Activated CD4-positive, alpha-beta memory T cell treated with anti-CD3 and anti-CD28 coated beads, Interleukin-2, amount 10 ng/mL, durations not matched to agents 7 days and 5 days (primary cell): ENCODE measurements around the gene ALG10B. TPM values are rescaled to one million over a fixed set of nuclear protein-coding genes. Genes with fewer than 3 reads are reported as not detected.
"Not testable (repeated sequence)": the region's sequence is repeated elsewhere in the genome, so short reads cannot be mapped to it uniquely, and the experiment has no call there.

ENCODE experiments used
- CTCF ChIA-PET: fragments of 350-600 bp; sonication (Branson Sonifier 250); formaldehyde crosslinking; loops from one replicate; lab custom pipeline; 2021; ENCODE audit warnings: antibody characterized with exemption, inconsistent platforms; lab: Charles Lee
- POLR2A ChIA-PET: fragments of 350-600 bp; sonication (Branson Sonifier 250); formaldehyde crosslinking; loops from one replicate; lab custom pipeline; 2021; ENCODE audit warnings: antibody characterized with exemption; lab: Charles Lee
- DNase-seq: peaks from one replicate; pipeline ENCODE4 v3.0.0-alpha.2; 2020
- H3K27ac Mint-ChIP-seq: one replicate; pipeline ENCODE4 v1.8.0; 2021; ENCODE audit warnings: mild to moderate bottlenecking, mixed read lengths
- H3K27me3 Mint-ChIP-seq: one replicate; pipeline ENCODE4 v1.8.0; 2021; ENCODE audit warnings: mixed read lengths
- H3K36me3 Mint-ChIP-seq: one replicate; pipeline ENCODE4 v1.8.0; 2021; ENCODE audit warnings: low read depth, mixed read lengths
- H3K4me1 Mint-ChIP-seq: one replicate; pipeline ENCODE4 v1.8.0; 2021; ENCODE audit warnings: mixed read lengths
- H3K4me3 Mint-ChIP-seq: one replicate; pipeline ENCODE4 v1.8.0; 2021; ENCODE audit warnings: mild to moderate bottlenecking, mixed read lengths
- H3K9me3 Mint-ChIP-seq: one replicate; pipeline ENCODE4 v1.8.0; 2021; ENCODE audit warnings: mixed read lengths
- total RNA-seq, 2 experiments: library from RNA; stranded (reverse); gene quantifications; one replicate each; pipeline ENCODE4 v1.2.3, GENCODE V29; 2021

ALG10B gene
- total RNA-seq, 2 experiments from 2014 or later: 12.4 to 16.3 TPM

- Mint-ChIP-seq H3K27ac (no peak overlapping the region), H3K4me1 (no peaks in the 10 kb centered on the region)
- POLR2A ChIA-PET: no interaction called here
These were observed 16.2 kb downstream of the ALG10B start for GRCh38 chr12:38332814-38333213.

GRCh38 chr12:38342444-38342843 is 25.9 kb downstream of the ALG10B start:
- H3K4me3 Mint-ChIP-seq: no peak overlapping the region
- CTCF ChIA-PET: no interaction called here
- no peak overlapping the region for H3K27ac Mint-ChIP-seq
- no peak for DNase-seq
- POLR2A ChIA-PET: no interaction called here
- no peaks in the 10 kb centered on the region for H3K4me1 Mint-ChIP-seq
- no peaks in the 10 kb centered on the region for H3K27me3 Mint-ChIP-seq
- no peaks in the 10 kb centered on the region for H3K36me3 Mint-ChIP-seq
- H3K9me3 Mint-ChIP-seq: no peaks in the 10 kb centered on the region

More at GRCh38 chr12:38332814-38333213, 16.2 kb downstream of the ALG10B start:
- H3K4me3 Mint-ChIP-seq: no peak overlapping the region
- DNase-seq: no peak
- H3K9me3 Mint-ChIP-seq: no peaks in the 10 kb centered on the region
- no peaks in the 10 kb centered on the region for H3K36me3 Mint-ChIP-seq
- no peaks in the 10 kb centered on the region for H3K27me3 Mint-ChIP-seq
- CTCF ChIA-PET: no interaction called here

GRCh38 chr12:38343256-38343655 is 26.7 kb downstream of the ALG10B start:
- H3K36me3 Mint-ChIP-seq, H3K9me3 Mint-ChIP-seq, DNase-seq, CTCF ChIA-PET, H3K27me3 Mint-ChIP-seq, POLR2A ChIA-PET, H3K4me1 Mint-ChIP-seq, H3K27ac Mint-ChIP-seq, H3K4me3 Mint-ChIP-seq: not testable (repeated sequence)

GRCh38 chr12:38343916-38344315 is 27.3 kb downstream of the ALG10B start:
- DNase-seq, H3K36me3 Mint-ChIP-seq, CTCF ChIA-PET, POLR2A ChIA-PET, H3K4me1 Mint-ChIP-seq, H3K9me3 Mint-ChIP-seq, H3K27ac Mint-ChIP-seq, H3K4me3 Mint-ChIP-seq, H3K27me3 Mint-ChIP-seq: not testable (repeated sequence)

GRCh38 chr12:38350342-38351174 is 34.0 kb downstream of the ALG10B start:
- Mint-ChIP-seq H3K27ac (no peak overlapping the region), H3K36me3 (no peaks in the 10 kb centered on the region), H3K4me3 (no peak overlapping the region), H3K9me3 (no peaks in the 10 kb centered on the region), H3K4me1 (no peaks in the 10 kb centered on the region), H3K27me3 (no peaks in the 10 kb centered on the region)
- CTCF ChIA-PET: no interaction called here
- no peak for DNase-seq
- POLR2A ChIA-PET: no interaction called here

GRCh38 chr12:38351175-38351508 is 34.6 kb downstream of the ALG10B start:
- DNase-seq, POLR2A ChIA-PET, H3K4me1 Mint-ChIP-seq, H3K27ac Mint-ChIP-seq, H3K4me3 Mint-ChIP-seq, H3K36me3 Mint-ChIP-seq, H3K27me3 Mint-ChIP-seq, CTCF ChIA-PET, H3K9me3 Mint-ChIP-seq: not testable (repeated sequence)

- H3K27ac Mint-ChIP-seq: no peak overlapping the region
- ChIA-PET CTCF (interaction anchor here (0.6 kb wide), 1 partner anchor 342 kb away, joined by 3 read pairs; no protein-coding TSS in a partner anchor), POLR2A (no interaction called here)
- H3K4me1 Mint-ChIP-seq: no peaks in the 10 kb centered on the region
- no peaks in the 10 kb centered on the region for H3K27me3 Mint-ChIP-seq
- no peak overlapping the region for H3K4me3 Mint-ChIP-seq
- DNase-seq: no peak
- H3K36me3 Mint-ChIP-seq: no peaks in the 10 kb centered on the region
- no peaks in the 10 kb centered on the region for H3K9me3 Mint-ChIP-seq
These were observed 50.9 kb downstream of the ALG10B start for GRCh38 chr12:38367506-38367905.

GRCh38 chr12:38370311-38370710 is 53.7 kb downstream of the ALG10B start:
- Mint-ChIP-seq H3K27me3 (no peaks in the 10 kb centered on the region), H3K27ac (no peak overlapping the region), H3K36me3 (no peaks in the 10 kb centered on the region), H3K4me1 (no peaks in the 10 kb centered on the region), H3K9me3 (no peaks in the 10 kb centered on the region), H3K4me3 (no peak overlapping the region)
- ChIA-PET POLR2A (no interaction called here), CTCF (no interaction called here)
- DNase-seq: no peak

- H3K36me3 Mint-ChIP-seq: no peaks in the 10 kb centered on the region
- H3K4me1 Mint-ChIP-seq: no peaks in the 10 kb centered on the region
- peaks cover 5% of the 10 kb centered on the region for H3K9me3 Mint-ChIP-seq
- H3K4me3 Mint-ChIP-seq: no peak overlapping the region
- DNase-seq: no peak
- no peak overlapping the region for H3K27ac Mint-ChIP-seq
- CTCF ChIA-PET: no interaction called here
- no peaks in the 10 kb centered on the region for H3K27me3 Mint-ChIP-seq
- POLR2A ChIA-PET: no interaction called here
These were observed 57.2 kb downstream of the ALG10B start for GRCh38 chr12:38373784-38374183.

- no peaks in the 10 kb centered on the region for H3K4me1 Mint-ChIP-seq
- no peaks in the 10 kb centered on the region for H3K27me3 Mint-ChIP-seq
- no peaks in the 10 kb centered on the region for H3K36me3 Mint-ChIP-seq
- no peak overlapping the region for H3K4me3 Mint-ChIP-seq
- POLR2A ChIA-PET: no interaction called here
- peaks cover 6% of the 10 kb centered on the region for H3K9me3 Mint-ChIP-seq
- CTCF ChIA-PET: no interaction called here
- no peak for DNase-seq
- no peak overlapping the region for H3K27ac Mint-ChIP-seq
These were observed 58.2 kb downstream of the ALG10B start for GRCh38 chr12:38374751-38375150.
